NCI-H1436 (cell line): ENCODE results near the gene TMEM18.
"Not testable (repeated sequence)": the region's sequence is repeated elsewhere in the genome, so short reads cannot be mapped to it uniquely, and the experiment has no call there.

Experiments used
- DNase-seq: peaks from one replicate; lab custom pipeline; 2025; lab: John Stamatoyannopoulos, UW

TMEM18 gene

GRCh38 chr2:677056-677958 lies at the start of gene TMEM18:
Gene TMEM18, minus strand, starts transcription at chr2:677406. Its CDS starts 61 bp downstream, at chr2:677345.
- DNase-seq, result peak; percentile 99

GRCh38 chr2:726169-726568 lies 49.0 kb upstream of the TMEM18 start:
- no peak for DNase-seq

GRCh38 chr2:725468-725867 lies 48.3 kb upstream of the TMEM18 start:
- DNase-seq, result no peak

- no peak for DNase-seq
Observed at GRCh38 chr2:723761-724160, 46.6 kb upstream of the TMEM18 start.

GRCh38 chr2:720842-721241 lies 43.6 kb upstream of the TMEM18 start:
- no peak for DNase-seq

GRCh38 chr2:719734-720133 lies 42.5 kb upstream of the TMEM18 start:
- no peak for DNase-seq

- no peak for DNase-seq
Observed at GRCh38 chr2:719191-719590, 42.0 kb upstream of the TMEM18 start.

- DNase-seq, result no peak
Observed at GRCh38 chr2:717661-718060, 40.5 kb upstream of the TMEM18 start.

GRCh38 chr2:715854-716560 lies 38.8 kb upstream of the TMEM18 start:
- no peak for DNase-seq

- DNase-seq, result no peak
Observed at GRCh38 chr2:715038-715437, 37.8 kb upstream of the TMEM18 start.

- peak; percentile 62 for DNase-seq
Observed at GRCh38 chr2:714005-714741, 37.0 kb upstream of the TMEM18 start.

GRCh38 chr2:710867-711665 lies 33.9 kb upstream of the TMEM18 start:
- DNase-seq, result no peak

- DNase-seq, result no peak
Observed at GRCh38 chr2:709138-709765, 32.0 kb upstream of the TMEM18 start.

- DNase-seq, result no peak
Observed at GRCh38 chr2:708667-709066, 31.5 kb upstream of the TMEM18 start.

- no peak for DNase-seq
Observed at GRCh38 chr2:705971-706511, 28.8 kb upstream of the TMEM18 start.

- DNase-seq, result not testable (repeated sequence)
Observed at GRCh38 chr2:702765-703164, 25.6 kb upstream of the TMEM18 start.

- DNase-seq, result no peak
Observed at GRCh38 chr2:696999-697627, 19.9 kb upstream of the TMEM18 start.

- DNase-seq, result no peak
Observed at GRCh38 chr2:696463-696862, 19.3 kb upstream of the TMEM18 start.

GRCh38 chr2:694906-695510 lies 17.8 kb upstream of the TMEM18 start:
- no peak for DNase-seq

GRCh38 chr2:694174-694573 lies 17.0 kb upstream of the TMEM18 start:
- no peak for DNase-seq
